ENCODE data around the gene PKDCC.
"Not testable (repeated sequence)": the region's sequence is repeated elsewhere in the genome, so short reads cannot be mapped to it uniquely, and the experiment has no call there.

Gene PKDCC

DNA sequence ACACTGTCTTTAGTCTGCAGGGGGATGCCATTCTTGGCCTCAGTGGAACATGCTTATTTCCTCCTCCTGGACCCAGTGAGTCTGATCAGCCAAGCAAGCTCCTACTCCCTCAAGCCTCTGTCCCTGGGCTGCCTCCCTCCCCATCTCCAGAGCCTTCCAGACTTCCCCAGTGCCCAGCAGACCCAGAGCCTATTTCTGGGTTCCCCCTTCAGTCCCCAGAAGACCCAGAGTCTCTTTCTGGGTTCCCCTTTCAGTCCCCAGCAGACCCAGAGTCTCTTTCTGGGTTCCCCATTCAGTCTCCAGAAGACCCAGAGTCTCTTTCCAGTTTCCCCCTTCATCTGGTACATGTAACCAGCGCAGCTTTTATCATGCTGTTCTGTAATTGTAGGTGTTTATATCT lies 17.0 kb upstream of the PKDCC start:
- DNase-seq = no peak

DNA sequence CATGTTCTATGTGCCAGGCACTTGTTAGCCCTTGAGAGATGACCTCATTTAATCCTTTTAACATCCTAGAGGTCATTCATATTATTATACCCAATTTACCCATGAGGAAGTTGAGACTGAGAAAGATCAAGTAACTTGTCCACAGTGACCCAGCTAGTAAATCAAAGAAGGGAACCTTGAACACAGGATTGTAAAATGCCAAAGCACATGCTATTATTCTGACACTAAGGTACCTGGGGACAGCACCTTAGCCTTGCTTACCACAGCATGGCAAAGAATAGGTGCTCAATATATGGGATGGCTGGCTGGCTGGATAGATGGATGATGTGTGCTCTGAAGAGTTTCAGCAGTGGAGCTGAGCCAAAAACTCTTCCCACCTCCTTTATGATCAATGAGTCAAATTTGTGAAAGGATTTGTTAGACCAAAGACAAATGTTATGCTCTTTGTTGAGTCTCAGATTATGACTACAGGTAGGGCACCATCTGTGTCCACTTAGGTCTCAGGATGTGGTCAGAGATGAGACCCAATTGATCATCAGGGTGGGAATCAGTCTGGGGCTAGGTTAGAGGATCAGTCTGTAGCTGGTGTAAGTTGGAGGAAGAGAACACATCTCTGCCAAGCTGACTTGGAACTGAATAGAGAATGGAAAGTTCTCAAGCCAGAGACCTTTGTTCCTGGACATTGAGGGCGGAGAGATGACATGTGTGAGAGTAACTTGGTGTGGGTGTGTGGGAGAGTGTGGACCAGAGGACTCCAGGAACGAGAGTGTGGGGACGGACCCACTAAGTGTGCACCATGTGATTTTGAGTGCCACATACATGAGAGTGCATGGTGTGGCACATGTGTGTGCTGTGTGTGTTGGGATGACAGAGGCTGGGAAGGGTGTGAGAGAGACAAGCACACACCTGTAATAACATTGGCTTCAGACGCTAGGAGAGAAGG lies 16.3 kb upstream of the PKDCC start:
- no peak for DNase-seq

DNA sequence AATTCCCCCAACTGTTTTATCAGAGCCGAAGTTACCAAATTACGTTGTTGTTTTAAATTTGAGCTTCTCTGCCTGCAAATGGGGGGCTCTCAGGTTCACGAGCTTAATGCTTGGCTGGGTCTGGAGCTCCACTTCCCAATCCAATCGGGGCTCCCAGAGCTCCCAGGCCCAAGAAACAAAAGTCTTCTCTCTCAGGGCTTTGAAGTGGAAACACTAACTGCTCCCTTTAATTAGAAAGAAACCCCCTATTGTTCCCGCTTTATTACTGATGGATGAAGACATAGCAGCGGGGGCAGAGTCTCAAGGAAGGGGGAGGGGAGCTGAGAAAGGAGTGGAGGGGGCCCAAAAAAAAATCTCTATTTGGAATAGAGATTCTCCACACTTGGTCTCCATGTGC lies 15.6 kb upstream of the PKDCC start:
- no peak for DNase-seq

DNA sequence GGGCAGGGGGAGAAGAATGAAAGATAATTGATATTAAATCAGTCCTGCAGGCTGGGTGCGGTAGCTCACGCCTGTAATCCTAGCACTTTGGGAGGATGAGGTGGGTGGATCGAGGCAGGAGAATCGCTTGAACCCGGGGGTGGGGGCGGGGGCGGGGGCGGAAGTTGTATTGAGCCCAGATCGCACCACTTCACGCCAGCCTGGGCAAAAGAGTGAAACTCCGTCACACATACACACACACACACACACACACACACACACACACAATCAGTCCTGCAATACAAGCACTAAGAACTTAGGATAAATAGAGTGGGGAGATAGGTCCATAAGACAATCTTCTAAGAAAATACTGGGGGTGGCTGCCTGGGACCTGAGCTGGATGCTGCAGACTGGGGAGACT lies 15.1 kb upstream of the PKDCC start:
- DNase-seq = no peak

DNA sequence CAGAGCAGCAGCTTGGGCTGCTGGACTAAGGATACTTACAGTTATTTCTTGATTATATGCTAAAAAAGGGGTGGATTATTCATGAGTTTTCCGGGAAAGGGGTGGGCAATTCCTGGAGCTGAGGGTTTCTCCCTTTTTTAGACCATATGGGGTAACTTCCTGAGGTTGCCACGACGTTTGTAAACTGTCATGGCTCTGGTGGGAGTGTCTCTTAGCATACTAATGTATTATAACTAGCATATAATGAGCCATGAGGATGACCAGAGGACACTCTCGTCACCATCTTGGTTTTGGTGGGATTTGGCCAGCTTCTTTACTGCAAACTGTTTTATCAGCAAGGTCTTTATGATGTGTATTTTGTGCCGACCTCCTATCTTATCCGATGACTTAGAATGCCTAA lies 13.7 kb upstream of the PKDCC start:
- DNase-seq = not testable (repeated sequence)

DNA sequence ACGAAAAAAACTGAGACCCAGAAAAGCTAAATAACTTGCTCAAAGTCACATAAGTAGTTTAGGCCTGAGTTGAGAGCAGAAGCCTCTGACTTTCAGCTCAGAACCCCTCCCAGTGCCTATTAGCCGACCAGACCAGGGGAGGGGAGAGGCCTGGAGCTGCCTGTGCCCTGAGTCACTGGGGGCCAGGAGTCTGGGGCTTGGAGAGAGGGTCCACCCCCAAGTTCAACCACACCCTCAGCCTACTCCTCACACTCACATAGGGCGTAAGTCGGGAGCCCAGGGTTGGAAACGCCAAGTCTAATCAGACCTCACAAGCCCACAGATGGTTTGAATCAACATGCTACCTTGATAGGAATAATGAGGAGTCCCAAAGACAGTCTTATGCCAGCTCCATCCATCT lies 12.6 kb upstream of the PKDCC start:
- DNase-seq = no peak

DNA sequence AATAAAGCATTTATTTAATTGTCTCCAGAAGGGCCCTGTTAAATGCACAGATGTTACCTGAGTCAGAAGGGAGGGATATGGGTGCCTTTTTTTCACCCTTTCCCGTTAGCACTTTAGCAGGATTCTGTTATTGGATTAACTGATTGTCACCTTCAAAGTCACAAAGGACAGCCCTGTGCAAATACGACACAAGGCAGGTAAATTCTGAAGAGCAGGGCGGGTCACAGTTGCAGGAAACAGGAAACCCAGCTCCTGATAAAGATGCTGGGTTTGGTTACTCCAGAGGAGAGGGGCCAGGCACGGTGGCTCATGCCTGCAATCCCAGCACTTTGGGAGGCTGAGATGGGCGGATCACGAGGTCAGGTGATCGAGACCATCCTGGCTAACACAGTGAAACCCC lies 11.4 kb upstream of the PKDCC start:
- no peak for DNase-seq

DNA sequence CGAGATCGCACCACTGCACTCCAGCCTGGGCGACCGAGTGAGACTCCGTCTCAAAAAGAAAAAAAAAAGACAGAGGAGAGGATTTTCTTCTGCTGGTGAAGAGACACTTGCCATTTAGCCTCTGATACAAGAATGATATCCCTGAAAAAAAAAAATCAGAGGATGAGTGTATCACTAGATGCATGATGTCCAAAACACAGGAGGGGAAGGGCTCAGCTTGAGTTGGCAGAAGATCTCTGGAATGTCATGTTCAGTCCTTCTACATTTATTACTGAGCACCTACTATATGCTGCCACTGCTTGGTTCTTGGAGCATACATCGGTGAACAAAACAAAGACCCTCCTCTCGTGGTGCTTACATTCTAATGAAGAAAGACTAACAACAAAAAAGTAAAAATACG lies 10.9 kb upstream of the PKDCC start:
- no peak for DNase-seq

DNA sequence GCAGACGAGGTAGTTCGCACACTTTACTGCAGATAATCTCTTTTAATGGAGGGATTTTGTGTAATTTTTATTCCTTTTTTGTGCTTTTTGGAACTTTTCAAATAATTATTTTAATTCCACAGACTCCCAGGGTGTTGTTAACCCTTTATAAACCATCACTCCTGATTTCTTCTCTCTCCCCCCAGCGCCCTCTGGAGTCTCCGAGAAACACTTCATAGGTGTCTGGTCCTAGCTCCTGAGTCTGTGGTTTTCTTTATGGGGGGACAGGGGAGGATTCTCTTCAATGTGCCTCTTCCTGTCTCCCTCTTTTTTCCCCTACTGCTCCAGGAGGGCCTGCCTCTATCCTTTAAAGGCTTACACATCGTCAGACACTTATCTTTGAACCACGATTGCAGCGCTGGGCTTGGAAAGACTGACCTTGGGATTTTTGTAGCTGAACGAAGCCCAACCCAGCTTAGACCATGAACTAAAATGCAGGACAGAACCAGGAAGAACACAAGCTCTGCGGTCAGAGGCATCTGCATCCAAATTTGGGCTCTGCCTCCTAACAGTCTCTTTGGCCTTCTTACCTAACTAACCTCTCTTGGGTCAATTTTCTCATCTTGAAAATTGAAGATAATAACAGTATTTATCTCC lies 7.1 kb upstream of the PKDCC start:
- DNase-seq = no peak

DNA sequence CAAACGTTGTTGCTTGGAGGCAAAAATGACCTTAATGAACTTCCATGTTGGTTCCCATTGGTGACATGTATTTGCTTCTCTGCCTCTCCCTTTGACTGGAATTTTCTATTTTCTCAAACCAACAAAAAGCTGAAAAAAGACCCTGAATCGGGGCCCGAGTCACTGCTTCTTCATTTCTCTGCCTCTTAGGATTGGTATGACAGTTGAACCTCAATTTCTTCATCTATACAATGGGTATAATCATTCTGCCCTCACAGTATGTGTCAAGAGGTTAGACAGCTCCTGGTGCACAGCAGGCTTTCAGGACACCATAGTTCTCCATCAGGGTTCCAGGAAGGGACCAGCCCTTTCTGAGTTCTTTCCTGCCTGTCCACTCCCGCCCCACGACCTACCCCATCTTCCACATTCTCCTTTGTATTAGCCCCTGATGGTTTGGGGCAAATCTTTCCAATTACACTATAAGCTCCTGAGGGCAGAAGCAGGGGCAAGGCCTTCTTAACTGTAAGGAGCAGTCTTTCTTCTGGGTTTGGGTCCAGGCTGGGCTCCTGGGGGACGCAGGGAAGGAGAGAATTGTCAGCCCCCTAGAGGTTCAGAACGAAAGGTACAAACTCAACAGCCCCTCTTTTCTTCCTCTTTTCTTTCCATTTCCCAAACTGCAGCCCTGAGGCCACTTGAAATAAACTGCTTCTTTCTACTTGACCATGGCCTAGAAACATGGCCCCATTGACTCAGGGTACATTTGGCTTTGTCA lies 6.3 kb upstream of the PKDCC start:
- DNase-seq = no peak

DNA sequence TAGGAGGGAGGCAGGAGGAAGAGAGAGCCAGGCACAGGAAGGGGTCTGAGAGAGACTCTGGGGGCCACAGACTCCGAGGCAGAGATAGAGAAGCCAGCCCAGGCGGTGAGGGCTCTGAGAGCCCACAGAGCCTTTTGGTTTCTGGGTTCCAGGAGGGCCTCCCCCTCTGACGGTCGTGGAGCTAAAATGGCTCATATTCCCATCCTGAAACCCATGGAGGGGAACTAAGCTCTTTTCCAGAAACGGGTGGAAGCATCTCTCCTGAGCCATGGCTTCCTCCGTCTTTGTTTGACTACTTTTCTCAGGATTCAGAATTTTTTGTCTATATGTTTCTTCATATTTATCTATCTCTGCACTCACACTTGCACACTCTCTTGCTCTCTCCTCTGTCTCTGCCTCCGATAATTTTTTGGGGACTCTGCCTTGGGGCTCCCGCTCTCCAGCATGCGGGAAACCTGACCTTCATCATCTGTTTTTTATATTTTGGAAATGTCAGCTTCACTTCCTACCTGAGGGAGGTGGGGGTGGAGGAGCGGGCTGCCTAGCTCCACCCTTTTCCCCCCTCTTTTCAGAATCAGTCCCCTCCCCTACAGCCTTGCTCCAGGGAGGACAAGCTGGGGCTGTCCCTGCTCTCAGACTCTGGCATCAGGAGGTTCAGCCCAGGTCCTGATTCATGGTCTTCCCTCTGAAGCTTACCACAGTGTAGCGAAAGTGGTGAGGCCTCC lies 5.0 kb upstream of the PKDCC start:
- DNase-seq = no peak

DNA sequence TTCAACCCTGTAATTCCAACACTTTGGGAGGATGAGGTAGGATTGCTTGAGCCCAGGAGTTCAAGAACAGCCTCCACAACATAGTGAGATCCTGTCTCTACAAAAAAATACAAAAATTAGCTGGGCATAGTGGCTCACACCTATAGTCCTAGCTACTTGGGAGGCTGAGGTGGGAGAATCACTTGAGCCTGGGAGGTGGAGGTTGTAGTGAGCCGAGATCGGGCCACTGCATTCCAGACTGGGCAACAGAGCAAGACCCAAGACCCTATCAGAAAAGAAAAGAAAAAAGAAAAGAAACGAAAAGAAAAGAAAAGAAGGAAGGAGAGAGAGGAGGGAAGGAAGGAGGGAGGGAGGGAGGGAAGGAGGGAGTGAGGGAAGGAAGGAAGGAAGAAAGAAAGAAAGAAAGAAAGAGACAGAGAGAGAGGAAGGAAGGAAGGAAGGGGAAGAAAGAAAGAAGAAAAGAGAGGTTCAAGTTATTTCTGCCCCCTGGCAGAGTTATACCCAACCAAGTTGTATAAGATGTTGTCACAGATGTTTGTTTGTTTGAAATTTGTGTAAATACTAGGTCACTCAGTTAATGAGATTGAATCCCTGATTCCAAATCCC lies 3.9 kb upstream of the PKDCC start:
- DNase-seq = no peak

DNA sequence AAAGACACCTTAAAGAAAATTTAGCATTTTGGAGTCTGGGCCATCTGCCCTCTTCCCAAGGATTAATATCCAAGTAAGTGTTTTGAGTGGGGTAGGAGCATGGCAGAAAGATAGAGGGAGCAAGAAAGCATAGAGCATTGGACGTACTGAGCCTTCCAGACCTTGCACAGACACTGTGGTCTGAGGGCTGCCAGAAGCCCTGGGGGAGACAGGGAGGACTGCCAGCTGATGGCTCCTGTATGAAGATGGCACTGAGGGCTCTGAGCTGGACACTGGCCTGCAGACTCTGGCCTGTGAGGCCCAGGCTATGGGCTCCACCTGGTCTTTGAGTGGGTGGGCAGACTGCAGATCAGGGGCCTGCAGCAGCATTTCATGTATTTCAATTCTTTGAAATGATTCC lies 2.9 kb upstream of the PKDCC start:
- DNase-seq = no peak

DNA sequence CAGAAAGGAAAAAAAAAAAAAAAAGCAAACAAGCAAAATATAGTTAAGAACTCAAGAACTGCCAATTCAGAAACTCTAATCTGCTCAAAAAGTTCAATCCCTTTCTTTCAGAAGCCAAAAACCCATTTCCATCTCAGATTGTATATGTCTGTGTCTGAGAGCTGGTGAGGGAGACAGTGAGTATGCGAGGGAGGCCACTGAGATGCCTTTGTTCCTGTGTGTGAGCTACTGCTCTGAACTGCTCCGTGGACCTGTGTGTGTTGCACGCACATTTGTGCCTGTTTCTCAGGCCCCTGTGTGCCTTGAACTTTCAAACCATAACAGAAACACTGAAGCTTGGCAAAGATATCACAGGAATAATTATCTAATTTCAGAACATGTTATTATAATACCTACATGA lies 2.5 kb upstream of the PKDCC start:
- DNase-seq = no peak

DNA sequence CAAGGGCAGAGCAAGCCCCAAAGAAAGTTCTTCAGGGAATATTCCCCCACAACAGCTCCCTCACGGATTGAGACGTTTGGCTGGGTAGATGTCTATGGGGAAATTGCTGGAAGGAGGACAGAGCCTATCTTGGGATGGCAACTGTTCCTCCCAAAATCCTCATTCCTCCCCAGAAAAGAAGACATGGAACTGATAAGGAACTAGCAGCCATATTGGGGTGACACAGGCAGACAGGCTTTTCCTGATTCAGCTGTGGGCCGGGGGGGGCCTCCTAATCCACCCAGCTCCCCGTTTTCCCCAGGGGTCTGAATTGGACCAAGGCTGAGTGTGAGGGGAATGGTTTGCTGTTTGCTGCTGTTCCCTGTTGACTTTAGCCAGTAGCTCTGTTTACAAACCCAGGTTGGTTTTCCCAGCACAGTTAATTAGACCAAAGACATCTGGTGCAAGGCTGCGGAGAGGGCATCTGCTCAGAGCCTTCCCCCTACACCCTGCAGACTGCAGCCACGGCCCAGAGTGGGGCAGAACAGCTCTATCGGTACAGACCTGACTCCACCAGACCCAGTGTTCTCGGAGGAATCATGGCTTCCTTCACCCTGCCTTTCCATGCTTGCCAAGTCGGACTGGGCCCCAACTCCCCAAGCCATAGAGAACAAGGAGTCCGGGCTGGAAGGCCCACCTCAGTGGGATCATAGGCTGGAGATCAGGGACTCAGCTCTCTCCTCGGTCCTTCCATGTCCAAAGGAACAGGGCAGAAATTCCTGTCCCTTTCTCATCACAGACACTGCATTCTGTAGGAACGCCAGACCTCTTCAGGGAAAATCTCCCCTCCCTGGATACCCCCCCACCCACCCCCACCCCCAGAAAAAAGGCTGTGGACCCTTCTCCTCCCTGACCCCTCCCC lies 1.7 kb upstream of the PKDCC start:
- no peak for DNase-seq

DNA sequence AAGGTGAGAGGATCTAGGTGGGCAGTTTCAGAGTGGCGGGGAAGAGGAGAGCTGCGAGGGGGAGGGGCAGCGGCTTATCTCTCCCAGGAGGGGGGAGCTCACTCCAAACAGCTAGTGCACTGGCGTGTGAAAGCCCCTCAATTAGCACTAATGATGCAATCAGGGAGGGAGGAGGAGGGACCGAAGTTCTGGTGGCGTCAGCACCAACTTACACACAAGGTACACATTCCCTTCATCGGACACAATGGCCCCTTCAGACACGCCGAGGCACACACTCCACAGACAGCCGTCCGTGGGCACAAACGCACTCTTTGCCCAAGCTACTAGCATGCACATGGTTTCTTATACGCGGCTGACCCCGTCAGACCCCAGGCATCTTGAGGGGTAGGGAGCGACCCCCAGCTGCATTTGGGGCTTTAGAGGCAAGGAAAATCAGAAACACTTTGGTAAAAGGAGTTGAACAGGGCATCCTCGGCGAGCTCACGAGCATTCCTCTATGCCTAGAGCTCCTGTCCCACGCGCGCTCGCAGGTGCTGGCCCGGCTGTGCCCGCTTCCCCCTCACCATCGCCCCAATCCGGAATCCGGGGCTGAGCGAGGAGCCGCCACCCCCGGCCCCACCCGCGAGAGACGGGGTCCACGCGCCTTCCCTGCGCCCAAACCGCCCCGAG lies 868 bp upstream of the PKDCC start:
- no peak for DNase-seq

DNA sequence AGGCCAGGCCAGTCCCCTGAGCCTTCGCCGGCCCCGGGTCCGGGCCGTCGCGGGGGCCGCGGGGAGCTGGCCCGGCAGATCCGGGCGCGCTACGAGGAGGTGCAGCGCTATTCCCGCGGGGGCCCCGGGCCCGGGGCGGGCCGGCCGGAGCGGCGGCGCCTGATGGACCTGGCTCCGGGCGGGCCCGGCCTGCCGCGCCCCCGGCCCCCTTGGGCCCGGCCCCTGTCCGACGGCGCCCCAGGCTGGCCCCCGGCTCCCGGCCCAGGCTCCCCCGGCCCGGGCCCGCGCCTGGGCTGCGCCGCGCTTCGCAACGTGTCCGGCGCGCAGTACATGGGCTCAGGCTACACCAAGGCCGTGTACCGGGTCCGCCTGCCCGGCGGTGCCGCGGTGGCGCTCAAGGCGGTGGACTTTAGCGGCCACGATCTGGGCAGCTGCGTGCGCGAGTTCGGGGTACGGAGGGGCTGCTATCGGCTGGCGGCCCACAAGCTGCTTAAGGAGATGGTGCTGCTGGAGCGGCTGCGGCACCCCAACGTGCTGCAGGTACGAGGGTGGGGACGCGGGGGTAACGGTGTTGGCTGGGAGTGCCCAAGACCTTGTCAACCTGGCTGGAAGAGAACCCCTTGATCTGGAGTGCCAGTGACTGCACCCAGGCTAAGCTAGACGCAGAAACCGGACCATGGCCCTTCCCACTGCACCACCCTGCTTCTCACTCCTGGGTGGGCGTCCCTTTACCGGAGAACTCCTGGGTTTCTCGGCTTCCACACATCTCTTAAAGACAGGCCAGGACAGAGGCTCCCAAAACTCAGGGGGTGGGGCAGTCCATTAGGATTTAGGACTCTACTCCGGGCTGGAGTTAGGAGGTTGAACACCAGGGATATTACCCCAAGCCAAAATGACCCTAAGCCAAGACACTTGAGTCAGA lies 739 bp downstream of the PKDCC start:
- no peak for DNase-seq

DNA sequence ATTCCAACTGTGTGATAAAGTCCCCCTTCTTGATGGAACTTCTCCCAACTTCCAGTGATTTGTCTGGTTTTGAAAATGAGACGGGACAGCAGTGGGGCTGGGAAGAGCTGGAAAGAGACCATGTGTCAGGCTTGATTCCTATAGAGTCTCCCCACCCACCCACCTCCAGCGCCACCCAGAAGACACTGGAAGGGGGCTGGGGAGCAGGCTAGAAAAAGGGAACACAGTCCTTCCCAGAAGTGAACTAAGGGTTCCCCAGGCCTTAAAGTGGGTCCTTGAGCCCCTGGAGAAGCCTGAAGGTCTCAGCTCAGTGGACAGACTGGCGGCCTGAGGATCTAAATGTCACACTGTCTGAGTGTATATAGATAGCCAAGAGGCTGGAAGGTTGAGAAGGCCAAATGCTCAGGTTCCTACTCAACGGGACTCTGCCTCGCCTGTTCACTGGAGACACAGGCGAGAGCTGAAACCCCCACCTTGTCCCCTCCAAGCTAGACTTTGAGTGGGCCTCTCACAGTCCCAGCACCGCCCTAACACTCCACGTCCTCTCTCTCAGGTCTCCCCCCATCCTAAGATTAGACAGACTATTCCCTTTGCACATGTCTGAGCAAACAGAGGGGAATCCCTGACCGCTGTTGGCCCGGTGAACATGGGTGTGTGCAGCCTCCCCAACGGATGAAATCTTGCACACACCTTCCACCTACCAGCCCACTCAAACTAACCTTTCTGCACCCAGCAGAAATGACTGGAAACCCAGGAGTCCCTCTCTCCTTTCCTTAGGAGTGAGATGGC lies 1.6 kb downstream of the PKDCC start:
- DNase-seq = no peak
